ENCODE data around the gene SHROOM2. TPM values are rescaled to one million over a fixed set of nuclear protein-coding genes. Genes with fewer than 3 reads are reported as not detected.

SHROOM2 gene
- total RNA-seq, 1 experiment from 2014 or later: 5.3 TPM

- POLR2A ChIA-PET: no interaction called here
- H3K9me3 ChIP-seq (ENCODE audit: control insufficient read depth in 1 of 2, insufficient read depth in 1 of 2, low read depth in 1 of 2, low read length in 2 of 2): no peaks in the 10 kb centered on the region
- H3K36me3 ChIP-seq (ENCODE audit: control insufficient read depth in 1 of 2, insufficient read depth in 2 of 2, low read length in 2 of 2): no peaks in the 10 kb centered on the region
- RAD21 ChIA-PET (ENCODE audit: low non-redundant PET in 1 of 2, low total read pairs in 2 of 2, uncharacterized antibody in 2 of 2, unreplicated experiment in 2 of 2): no interaction called here
- intact Hi-C loops (cut with micrococcal nuclease): no loop called here
- no peaks in the 10 kb centered on the region for H4K20me1 ChIP-seq (ENCODE audit: insufficient read depth)
- no peaks in the 10 kb centered on the region for H3K79me2 ChIP-seq (ENCODE audit: insufficient read depth, low read length)
- no peak overlapping the region for H3K4me3 ChIP-seq (replicated peaks in 1 of 2; ENCODE audit: low read depth in 1 of 2, low read length in 2 of 2)
- CTCF ChIA-PET: no interaction called here
- H3K9ac ChIP-seq (ENCODE audit: low read length): no peak overlapping the region
- no peak for ATAC-seq
- BruUV-seq (replicated peaks): no TSS peak
- H3K27me3 ChIP-seq (ENCODE audit: insufficient read depth, low read length): no peaks in the 10 kb centered on the region
- DNase-seq (ENCODE audit: low read depth, low spot score): no peak
- no peaks in the 10 kb centered on the region for H3K4me1 ChIP-seq (ENCODE audit: control insufficient read depth in 1 of 2, insufficient read depth in 2 of 2, low read length in 2 of 2)
- H3K9me2 ChIP-seq (ENCODE audit: insufficient read depth): no peaks in the 10 kb centered on the region
- TF ChIP-seq MAX (IDR thresholded peaks at IDR 0.05) (no peak), REST (IDR thresholded peaks at IDR 0.05; ENCODE audit: low read depth) (no peak), EZH2 (IDR thresholded peaks at IDR 0.05) (no peak), SP1 (IDR thresholded peaks at IDR 0.05; ENCODE audit: low read depth) (no peak), CTCF (IDR thresholded peaks at IDR 0.05 in 2 of 3, conservative IDR thresholded peaks at IDR 0.05 in 1 of 3; ENCODE audit: borderline replicate concordance in 1 of 3, insufficient read depth in 1 of 3, low read depth in 2 of 3, low read length in 2 of 3) (no peak), ELF1 (IDR thresholded peaks at IDR 0.05; ENCODE audit: borderline replicate concordance, low read depth) (no peak), SIN3A (IDR thresholded peaks at IDR 0.05; ENCODE audit: low read depth) (no peak), RAD21 (IDR thresholded peaks at IDR 0.05; ENCODE audit: low read depth) (no peak), FOSL1 (IDR thresholded peaks at IDR 0.05; ENCODE audit: low read depth) (no peak), JUND (IDR thresholded peaks at IDR 0.05) (no peak), ZFX (IDR thresholded peaks at IDR 0.05) (no peak), POLR2AphosphoS5 (IDR thresholded peaks at IDR 0.05; ENCODE audit: low read depth, low read length) (no peak), SRF (IDR thresholded peaks at IDR 0.05; ENCODE audit: low read depth) (no peak), POLR2A (IDR thresholded peaks at IDR 0.05; ENCODE audit: borderline replicate concordance, extremely low read depth, insufficient read depth, insufficient read length) (no peak), ZNF274 (IDR thresholded peaks at IDR 0.05; ENCODE audit: low read depth, low read length) (no peak), ATF3 (IDR thresholded peaks at IDR 0.05) (no peak), YY1 (IDR thresholded peaks at IDR 0.05; ENCODE audit: extremely low read depth, insufficient replicate concordance, low read depth, low read length) (no peak)
- H3K4me2 ChIP-seq (ENCODE audit: low read length): no peak overlapping the region
- no peak overlapping the region for H3K27ac ChIP-seq (ENCODE audit: low read depth, low read length)
- H2AFZ ChIP-seq (ENCODE audit: low read depth, low read length, poor library complexity, severe bottlenecking): no peak overlapping the region
Measured at GRCh38 chrX:9957743-9958142, 171.5 kb downstream of the SHROOM2 start.

Measured in HCT116 (cell line).